Subcutaneous abdominal adipose tissue (tissue), 5 donors: ENCODE data around the gene PIK3C2B.

Source experiments
- H3K27ac ChIP-seq: one replicate; pipeline ENCODE4 v1.7.0; 2013; ENCODE audit warnings: low read depth, mild to moderate bottlenecking, inconsistent platforms, low read length, moderate library complexity
- H3K27me3 ChIP-seq, 5 donors: one replicate each; pipeline ENCODE4 v1.7.0; 2013; ENCODE audit warnings: low read length in 5 of 5, inconsistent platforms in 1 of 5; ENCODE audit not compliant: control insufficient read depth in 5 of 5, insufficient read depth in 4 of 5
- H3K36me3 ChIP-seq, 5 donors: one replicate each; pipeline ENCODE4 v1.7.0; 2013; ENCODE audit warnings: low read length in 5 of 5; ENCODE audit not compliant: control insufficient read depth in 5 of 5, insufficient read depth in 5 of 5
- H3K4me1 ChIP-seq, 5 donors: one replicate each; pipeline ENCODE4 v1.7.0; 2013; ENCODE audit warnings: low read length in 5 of 5, mild to moderate bottlenecking in 3 of 5, moderate library complexity in 1 of 5; ENCODE audit not compliant: control insufficient read depth in 5 of 5, insufficient read depth in 5 of 5
- H3K4me3 ChIP-seq, 5 donors: one replicate each; pipeline ENCODE4 v1.7.0; 2013; ENCODE audit warnings: low read length in 5 of 5, low read depth in 1 of 5
- H3K9ac ChIP-seq, 5 donors: one replicate each; pipeline ENCODE4 v1.7.0; 2013; ENCODE audit warnings: low read length in 5 of 5, mild to moderate bottlenecking in 4 of 5, moderate library complexity in 3 of 5
- H3K9me3 ChIP-seq, 5 donors: one replicate each; pipeline ENCODE4 v1.7.0; 2013; ENCODE audit warnings: low read length in 5 of 5; ENCODE audit not compliant: control insufficient read depth in 5 of 5
- donor health status: healthy.
- donor health status: healthy.
- donor health status: healthy.
- donor health status: healthy.
- donor health status: healthy.

Gene PIK3C2B

GRCh38 chr1:204463125-204464060, 31.2 kb downstream of the PIK3C2B start:
- Histone ChIP-seq H3K27ac (peak overlapping the region; percentile 64), H3K27me3 (no peaks in the 10 kb centered on the region), H3K36me3 (peaks cover 0 to 51% (median 42%) of the 10 kb centered on the region in 5 donors), H3K4me1 (peaks cover 34 to 89% (median 71%) of the 10 kb centered on the region in 5 donors), H3K9ac (peak overlapping the region in 1 of 5 donors; percentile 52), H3K4me3 (peak overlapping the region in 3 of 5 donors; percentile 27 to 39 (median 29)), H3K9me3 (no peaks in the 10 kb centered on the region)

GRCh38 chr1:204462229-204462561, 32.4 kb downstream of the PIK3C2B start:
- no peaks in the 10 kb centered on the region for H3K27me3 ChIP-seq
- peak overlapping the region in 1 of 5 donors; percentile 10 for H3K4me3 ChIP-seq
- peaks cover 32 to 88% (median 72%) of the 10 kb centered on the region in 5 donors for H3K4me1 ChIP-seq
- H3K36me3 ChIP-seq = peaks cover 0 to 55% (median 42%) of the 10 kb centered on the region in 5 donors
- peak overlapping the region; percentile 64 for H3K27ac ChIP-seq
- H3K9me3 ChIP-seq = no peaks in the 10 kb centered on the region
- peak overlapping the region in 3 of 5 donors; percentile 22 to 32 (median 27) for H3K9ac ChIP-seq

- H3K4me1 ChIP-seq = peaks cover 31 to 88% (median 68%) of the 10 kb centered on the region in 5 donors
- H3K9me3 ChIP-seq = no peaks in the 10 kb centered on the region
- H3K27me3 ChIP-seq = no peaks in the 10 kb centered on the region
- H3K27ac ChIP-seq = peak overlapping the region; percentile 64
- H3K9ac ChIP-seq = peak overlapping the region in 3 of 5 donors; percentile 13 to 60 (median 27)
- H3K4me3 ChIP-seq = peak overlapping the region in 2 of 5 donors; percentile 10 to 34
- peaks cover 0 to 60% (median 46%) of the 10 kb centered on the region in 5 donors for H3K36me3 ChIP-seq
Measured at GRCh38 chr1:204461331-204462228, 33.0 kb downstream of the PIK3C2B start.

- Histone ChIP-seq H3K9me3 (no peaks in the 10 kb centered on the region), H3K27me3 (no peaks in the 10 kb centered on the region), H3K9ac (no peak overlapping the region), H3K36me3 (peaks cover 0 to 68% (median 54%) of the 10 kb centered on the region in 5 donors), H3K27ac (peak overlapping the region; percentile 64), H3K4me3 (no peak overlapping the region), H3K4me1 (peaks cover 21 to 88% (median 56%) of the 10 kb centered on the region in 5 donors)
Measured at GRCh38 chr1:204460346-204460745, 34.3 kb downstream of the PIK3C2B start.

GRCh38 chr1:204459706-204460105, 34.9 kb downstream of the PIK3C2B start:
- Histone ChIP-seq H3K27ac (no peak overlapping the region), H3K36me3 (peaks cover 0 to 73% (median 58%) of the 10 kb centered on the region in 5 donors), H3K4me3 (no peak overlapping the region), H3K9ac (no peak overlapping the region), H3K27me3 (no peaks in the 10 kb centered on the region), H3K9me3 (no peaks in the 10 kb centered on the region), H3K4me1 (peaks cover 19 to 86% (median 50%) of the 10 kb centered on the region in 5 donors)

GRCh38 chr1:204457666-204458065, 36.9 kb downstream of the PIK3C2B start:
- no peak overlapping the region for H3K27ac ChIP-seq
- H3K4me1 ChIP-seq = peaks cover 7 to 79% (median 29%) of the 10 kb centered on the region in 5 donors
- no peaks in the 10 kb centered on the region for H3K9me3 ChIP-seq
- H3K4me3 ChIP-seq = no peak overlapping the region
- peaks cover 3 to 82% (median 66%) of the 10 kb centered on the region in 5 donors for H3K36me3 ChIP-seq
- H3K9ac ChIP-seq = no peak overlapping the region
- no peaks in the 10 kb centered on the region for H3K27me3 ChIP-seq

- no peaks in the 10 kb centered on the region for H3K27me3 ChIP-seq
- H3K9me3 ChIP-seq = no peaks in the 10 kb centered on the region
- H3K27ac ChIP-seq = peak overlapping the region; percentile 16
- H3K9ac ChIP-seq = peak overlapping the region in 1 of 5 donors; percentile 20
- H3K4me3 ChIP-seq = no peak overlapping the region
- H3K4me1 ChIP-seq = peaks cover 3 to 76% (median 22%) of the 10 kb centered on the region in 5 donors
- peaks cover 3 to 80% (median 62%) of the 10 kb centered on the region in 5 donors for H3K36me3 ChIP-seq
Measured at GRCh38 chr1:204456826-204457442, 37.7 kb downstream of the PIK3C2B start.

- Histone ChIP-seq H3K27ac (peak overlapping the region; percentile 16), H3K9me3 (no peaks in the 10 kb centered on the region), H3K9ac (no peak overlapping the region), H3K4me3 (no peak overlapping the region), H3K4me1 (peaks cover 3 to 75% (median 15%) of the 10 kb centered on the region in 5 donors), H3K27me3 (no peaks in the 10 kb centered on the region), H3K36me3 (peaks cover 5 to 84% (median 67%) of the 10 kb centered on the region in 5 donors)
Measured at GRCh38 chr1:204455831-204456145, 38.8 kb downstream of the PIK3C2B start.

- H3K4me1 ChIP-seq = peaks cover under 1 to 69% (median 12%) of the 10 kb centered on the region in 5 donors
- H3K27me3 ChIP-seq = no peaks in the 10 kb centered on the region
- H3K27ac ChIP-seq = peak overlapping the region; percentile 46
- peaks cover 5 to 84% (median 70%) of the 10 kb centered on the region in 5 donors for H3K36me3 ChIP-seq
- no peak overlapping the region for H3K4me3 ChIP-seq
- no peaks in the 10 kb centered on the region for H3K9me3 ChIP-seq
- H3K9ac ChIP-seq = no peak overlapping the region
Measured at GRCh38 chr1:204455063-204455830, 39.4 kb downstream of the PIK3C2B start.
